NCI-H748 (cell line): ENCODE data around the gene TAS2R8.
A peak's percentile ranks its signal among the peaks of the same experiment; 100 is the strongest.
"Not testable (repeated sequence)": the region's sequence is repeated elsewhere in the genome, so short reads cannot be mapped to it uniquely, and the experiment has no call there.

Experiments used
- DNase-seq: peaks from one replicate; lab custom pipeline; 2025; ENCODE audit not compliant: unreplicated experiment; lab: John Stamatoyannopoulos, UW

Gene TAS2R8

GRCh38 chr12:10807186-10807585, at the start of gene TAS2R8:
TSS of gene TAS2R8 (minus strand) at chr12:10807286. CDS start at chr12:10806980, 306 bp downstream.
- DNase-seq = no peak

- no peak for DNase-seq
These were observed 48.7 kb upstream of the TAS2R8 start for GRCh38 chr12:10855807-10856206.

GRCh38 chr12:10853776-10854175, 46.7 kb upstream of the TAS2R8 start:
- no peak for DNase-seq

- DNase-seq = no peak
These were observed 44.3 kb upstream of the TAS2R8 start for GRCh38 chr12:10851243-10851858.

- no peak for DNase-seq
These were observed 42.4 kb upstream of the TAS2R8 start, which contains the start of gene PRR4 for GRCh38 chr12:10849425-10849878. TSS of gene PRR4 (minus strand) at chr12:10849475. CDS start at chr12:10849437, 38 bp downstream.

GRCh38 chr12:10847744-10848143, 40.7 kb upstream of the TAS2R8 start:
- DNase-seq = no peak

- DNase-seq = no peak
These were observed 35.8 kb upstream of the TAS2R8 start for GRCh38 chr12:10842862-10843261.

GRCh38 chr12:10838461-10838860, 31.4 kb upstream of the TAS2R8 start:
- no peak for DNase-seq

GRCh38 chr12:10829994-10830393, 22.9 kb upstream of the TAS2R8 start:
- DNase-seq = no peak

GRCh38 chr12:10826258-10826657, 19.2 kb upstream of the TAS2R8 start, which contains the start of gene TAS2R10:
TSS of gene TAS2R10 (minus strand) at chr12:10826358. CDS start at chr12:10826269, 89 bp downstream.
- DNase-seq = no peak

- DNase-seq = no peak
These were observed 17.9 kb upstream of the TAS2R8 start for GRCh38 chr12:10824957-10825356.

- no peak for DNase-seq
These were observed 4.9 kb upstream of the TAS2R8 start for GRCh38 chr12:10811883-10812536.

- no peak for DNase-seq
These were observed 3.0 kb upstream of the TAS2R8 start, which contains the start of gene TAS2R9 for GRCh38 chr12:10810068-10810467. TSS of gene TAS2R9 (minus strand) at chr12:10810168. CDS start at chr12:10810075, 93 bp downstream.

- DNase-seq = peak; percentile 60
These were observed 4.5 kb downstream of the TAS2R8 start, which contains the start of gene TAS2R7 for GRCh38 chr12:10802587-10802986. TSS of gene TAS2R7 (minus strand) at chr12:10802627. CDS start at chr12:10802570, 57 bp downstream.

- no peak for DNase-seq
These were observed 5.3 kb downstream of the TAS2R8 start for GRCh38 chr12:10801741-10802140.

- no peak for DNase-seq
These were observed 12.9 kb downstream of the TAS2R8 start for GRCh38 chr12:10794222-10794621.

- not testable (repeated sequence) for DNase-seq
These were observed 15.3 kb downstream of the TAS2R8 start for GRCh38 chr12:10791769-10792168.

GRCh38 chr12:10783252-10783651, 23.8 kb downstream of the TAS2R8 start:
- no peak for DNase-seq

GRCh38 chr12:10779103-10779502, 28.0 kb downstream of the TAS2R8 start:
- DNase-seq = no peak

- peak; percentile 18 for DNase-seq
These were observed 35.9 kb downstream of the TAS2R8 start for GRCh38 chr12:10771132-10771733.

- no peak for DNase-seq
These were observed 47.4 kb downstream of the TAS2R8 start for GRCh38 chr12:10759657-10760056.

GRCh38 chr12:10756194-10756593, 50.9 kb downstream of the TAS2R8 start:
- DNase-seq = no peak
